Putamen (tissue), 1 donor: ENCODE measurements around the gene RASGRP4.

Source experiments
- DNase-seq: peaks from one replicate; pipeline ENCODE4 v3.0.0-alpha.2; 2016; ENCODE audit warnings: low spot score

RASGRP4 gene

DNA sequence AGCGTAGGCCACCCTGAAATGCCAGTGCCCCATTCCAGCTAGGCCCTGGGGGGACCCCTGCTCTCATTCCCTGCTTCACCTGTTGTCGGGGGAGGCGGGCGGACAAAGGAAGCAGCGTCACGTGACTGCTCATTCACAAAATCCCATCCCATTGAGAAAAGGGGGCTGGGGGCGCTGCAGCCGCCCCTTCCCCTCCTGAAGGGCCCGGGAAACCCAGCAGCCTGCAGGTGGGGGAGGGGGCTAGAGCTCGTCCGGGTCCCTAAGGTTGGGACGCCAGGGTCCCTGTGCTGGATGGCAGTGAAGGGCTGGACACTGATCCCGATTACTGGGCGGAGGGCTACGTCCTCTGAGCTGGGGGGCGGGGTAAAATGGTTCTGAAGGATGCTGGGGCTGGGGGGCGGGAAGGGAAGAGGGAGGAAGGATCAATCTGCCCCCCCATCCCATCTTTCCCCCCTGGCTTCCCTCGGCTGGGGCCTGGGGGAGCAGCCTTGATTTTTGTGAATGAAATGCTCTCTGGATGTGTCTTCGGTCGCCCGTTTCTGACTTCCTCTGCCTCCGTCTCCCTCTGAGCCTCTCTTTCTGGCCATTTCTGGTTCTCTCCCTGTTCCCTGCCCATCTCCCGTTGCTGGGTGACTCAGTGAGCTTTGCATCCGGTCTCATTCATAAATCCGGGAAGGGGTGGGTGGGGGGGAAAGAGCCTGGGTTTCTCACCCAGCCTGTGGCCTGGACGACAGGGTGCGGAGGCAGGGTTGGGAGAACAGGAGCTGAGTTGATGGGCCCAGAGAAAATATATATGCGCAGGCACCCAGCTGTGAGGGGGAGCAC is 36.7 kb downstream of the RASGRP4 start:
- DNase-seq = no peak

DNA sequence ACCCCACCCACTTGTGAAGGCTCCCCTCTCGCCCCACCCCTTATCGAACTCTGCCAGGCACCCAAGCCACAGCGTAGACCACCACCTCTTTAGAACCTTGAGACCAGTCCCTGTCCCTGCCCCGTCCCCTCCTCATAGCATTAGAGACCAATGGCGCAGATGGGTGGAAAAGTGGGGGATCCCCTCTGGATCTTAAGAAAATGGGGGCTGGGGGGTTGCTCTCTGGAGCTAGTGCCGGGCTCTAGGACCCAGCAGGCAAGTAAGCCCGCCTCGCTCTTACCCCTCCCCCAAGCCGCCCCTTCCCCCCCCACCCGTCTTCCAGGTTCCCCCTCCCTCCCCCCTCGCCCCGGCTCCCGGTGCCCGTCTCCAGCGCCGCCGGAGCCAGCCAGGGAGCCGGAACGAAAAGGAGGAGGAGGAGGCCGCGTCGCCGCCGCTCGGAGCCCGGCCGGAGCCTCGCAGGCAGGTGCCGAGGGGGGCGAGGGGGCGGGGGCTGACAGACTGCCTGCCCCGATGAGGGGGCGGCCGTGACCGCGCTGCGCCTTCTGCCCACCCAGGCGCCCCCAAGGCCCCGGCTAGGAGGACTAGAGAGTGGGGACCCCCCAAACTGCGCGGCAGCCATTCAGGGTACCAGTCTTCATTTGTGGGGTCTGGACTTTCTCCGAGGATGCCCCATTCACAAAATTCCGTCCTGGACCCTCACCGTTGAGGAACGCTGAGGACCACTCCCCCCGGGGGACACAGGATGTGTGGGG is 37.5 kb downstream of the RASGRP4 start, which contains the start of gene SPRED3:
SPRED3 (plus strand) TSS at position 349 of the 752 bp plus-strand sequence. CDS start 1,606 bp downstream, outside the sequence.
- no peak for DNase-seq

DNA sequence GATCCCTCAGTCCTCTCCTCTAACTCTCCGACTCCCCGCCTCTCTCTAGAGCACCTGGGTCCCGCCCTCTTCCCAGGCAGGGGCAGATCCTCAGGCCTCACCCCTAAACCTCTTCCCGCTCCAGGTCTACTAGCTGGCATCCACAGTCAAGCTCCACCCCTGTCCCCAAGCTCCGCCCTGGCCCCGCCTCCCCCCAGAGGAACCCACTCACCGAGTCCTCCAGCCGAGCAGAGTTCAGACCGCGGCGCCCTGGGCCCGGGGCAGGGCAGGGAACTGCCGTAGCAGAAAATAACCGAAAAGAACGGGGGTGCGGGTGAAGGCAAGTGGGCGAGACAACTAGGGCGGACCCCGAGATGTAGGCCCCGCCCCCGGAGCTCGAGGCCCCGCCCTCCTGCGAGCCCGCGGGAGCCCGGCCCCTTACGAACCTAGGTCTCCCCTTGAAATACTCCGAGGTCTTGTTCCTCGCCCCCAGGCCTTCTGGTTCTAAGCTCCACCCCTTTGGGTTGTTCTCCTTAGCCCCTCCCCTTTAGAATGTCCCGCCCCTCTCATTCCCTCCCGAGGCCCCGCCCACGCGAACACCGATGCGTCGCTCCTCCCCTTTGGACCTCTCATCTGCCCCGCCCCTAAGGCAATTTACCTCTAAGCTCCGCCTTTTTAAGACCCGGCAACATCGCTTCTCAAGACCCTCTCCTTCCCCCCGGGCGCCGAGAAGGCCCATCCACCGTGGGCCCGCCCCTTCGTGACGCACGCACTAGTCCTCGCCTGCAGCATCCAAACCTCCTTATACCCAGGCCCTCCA is 38.3 kb downstream of the RASGRP4 start, which contains the start of gene GGN:
GGN (minus strand) TSS at position 485 of the 799 bp plus-strand sequence. CDS start 773 bp downstream, outside the sequence.
- DNase-seq = peak; percentile 81

DNA sequence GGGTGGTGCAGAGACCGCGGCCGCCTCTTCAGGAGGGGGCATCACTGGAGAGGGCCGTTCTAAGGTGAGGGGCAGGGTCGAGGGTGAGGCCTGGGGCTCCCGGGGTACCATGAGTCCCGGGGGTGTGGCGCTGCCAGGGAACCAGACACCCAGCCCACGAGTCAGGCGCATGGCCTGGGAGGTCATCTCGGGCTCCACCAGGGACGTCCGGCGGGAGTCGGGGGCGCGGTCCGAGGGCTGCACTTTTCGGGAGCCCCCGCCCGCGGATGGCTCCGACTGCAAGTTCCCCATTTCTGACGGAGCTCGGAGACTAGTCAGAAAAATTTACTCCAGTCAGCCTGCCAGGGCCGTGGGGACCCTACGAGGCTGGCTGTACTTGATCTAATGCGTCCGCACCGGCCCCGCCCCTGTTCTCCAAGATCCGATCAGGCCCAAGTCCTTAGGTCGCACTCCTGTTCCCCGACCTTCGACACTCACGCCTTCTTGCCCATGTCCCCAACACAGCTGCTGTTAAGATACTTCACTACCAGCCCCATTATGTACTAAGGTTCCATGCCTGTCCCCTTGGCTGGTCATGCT is 39.0 kb downstream of the RASGRP4 start:
- no peak for DNase-seq

DNA sequence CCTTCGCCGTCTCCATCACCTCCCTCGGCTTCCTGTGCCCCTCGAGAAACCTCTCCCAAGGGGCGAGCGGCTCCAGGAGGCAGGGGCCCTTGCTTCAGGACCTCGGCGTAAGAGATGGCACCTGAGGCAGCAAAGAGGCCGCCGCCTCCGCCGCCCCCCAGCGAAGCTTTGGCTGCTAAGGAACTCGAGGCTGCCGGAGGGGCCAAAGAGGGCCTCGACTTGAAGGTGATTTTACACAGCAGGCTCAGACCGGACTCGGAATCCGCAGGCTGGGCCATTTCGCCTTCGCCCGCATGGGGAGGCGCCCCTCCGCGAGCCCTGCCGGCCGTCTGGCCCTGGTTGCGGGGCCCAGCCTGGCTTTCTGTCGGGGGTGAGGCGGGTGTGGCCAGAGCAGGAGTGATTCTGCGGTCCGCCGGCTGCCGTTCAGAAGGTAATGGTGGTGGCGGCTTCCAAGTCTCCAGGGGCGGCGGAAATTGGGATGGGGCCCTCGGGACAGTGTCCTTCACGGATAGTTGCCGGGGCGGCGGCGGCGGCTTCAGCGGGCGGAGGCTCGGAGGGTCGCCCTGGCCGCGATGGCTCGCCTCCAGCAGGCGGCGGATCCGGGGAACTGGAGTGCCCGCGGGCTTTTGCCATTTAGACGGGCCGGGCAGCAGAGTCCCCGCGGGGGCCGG is 39.6 kb downstream of the RASGRP4 start:
- DNase-seq = no peak

DNA sequence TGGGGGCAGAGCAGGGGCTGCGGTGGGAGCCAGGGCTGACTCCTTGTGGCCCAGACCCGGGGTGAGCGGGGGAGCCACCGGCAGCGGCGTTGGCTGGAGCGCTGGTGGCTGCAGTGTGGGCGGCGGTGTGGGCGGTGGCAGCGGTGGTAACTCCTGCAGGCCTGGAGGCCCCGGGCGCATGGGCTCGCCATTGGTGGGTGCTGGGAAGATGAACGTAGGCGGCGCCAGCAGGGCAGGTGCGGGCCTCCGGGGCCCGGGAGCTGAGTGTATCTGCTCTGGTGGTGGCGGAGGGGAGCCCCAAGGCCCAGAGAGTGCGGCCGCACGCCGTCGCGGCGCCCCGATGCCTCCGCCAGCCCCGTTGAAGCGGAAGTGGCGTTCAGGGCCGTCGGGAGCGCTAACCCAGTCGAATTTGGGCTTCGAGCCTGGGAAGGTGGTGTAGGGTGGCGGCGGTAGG is 40.2 kb downstream of the RASGRP4 start:
- DNase-seq = no peak

DNA sequence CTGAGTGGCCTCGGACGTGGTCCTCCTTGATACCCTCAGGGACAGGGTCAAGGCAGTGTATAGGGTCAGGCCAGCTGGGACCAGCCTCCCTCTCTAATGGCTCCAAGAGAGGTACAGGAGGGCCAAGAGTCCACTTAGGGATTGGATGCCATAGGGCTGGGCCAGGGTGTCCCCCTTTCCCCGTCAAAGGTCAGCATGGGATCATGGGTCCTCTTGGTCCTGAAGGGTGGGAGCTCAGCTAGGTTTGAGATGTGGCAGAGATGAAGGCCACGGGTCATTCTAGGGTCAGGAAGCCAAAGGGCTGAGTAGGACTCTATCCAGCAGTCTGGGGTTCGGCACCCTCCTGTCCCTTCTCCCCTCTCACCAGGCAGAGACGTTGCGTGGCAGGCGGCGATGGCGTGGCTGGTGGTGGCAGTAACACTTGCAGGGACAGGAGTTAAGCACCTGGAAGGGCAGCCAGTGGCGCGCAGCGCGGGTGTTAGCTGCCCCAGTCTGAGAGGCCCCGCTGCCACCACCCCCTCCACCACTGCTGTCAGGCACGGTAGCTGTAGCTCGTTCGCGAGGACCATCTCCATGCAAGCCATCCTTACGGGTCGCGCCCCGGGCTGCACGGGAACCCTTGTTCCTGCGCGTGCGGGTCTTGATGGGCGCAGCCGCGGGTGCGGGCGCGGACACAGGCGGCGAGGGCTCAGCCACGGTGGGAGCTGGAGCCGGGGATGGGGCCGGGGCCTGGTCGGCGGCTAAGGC is 40.8 kb downstream of the RASGRP4 start:
- no peak for DNase-seq

DNA sequence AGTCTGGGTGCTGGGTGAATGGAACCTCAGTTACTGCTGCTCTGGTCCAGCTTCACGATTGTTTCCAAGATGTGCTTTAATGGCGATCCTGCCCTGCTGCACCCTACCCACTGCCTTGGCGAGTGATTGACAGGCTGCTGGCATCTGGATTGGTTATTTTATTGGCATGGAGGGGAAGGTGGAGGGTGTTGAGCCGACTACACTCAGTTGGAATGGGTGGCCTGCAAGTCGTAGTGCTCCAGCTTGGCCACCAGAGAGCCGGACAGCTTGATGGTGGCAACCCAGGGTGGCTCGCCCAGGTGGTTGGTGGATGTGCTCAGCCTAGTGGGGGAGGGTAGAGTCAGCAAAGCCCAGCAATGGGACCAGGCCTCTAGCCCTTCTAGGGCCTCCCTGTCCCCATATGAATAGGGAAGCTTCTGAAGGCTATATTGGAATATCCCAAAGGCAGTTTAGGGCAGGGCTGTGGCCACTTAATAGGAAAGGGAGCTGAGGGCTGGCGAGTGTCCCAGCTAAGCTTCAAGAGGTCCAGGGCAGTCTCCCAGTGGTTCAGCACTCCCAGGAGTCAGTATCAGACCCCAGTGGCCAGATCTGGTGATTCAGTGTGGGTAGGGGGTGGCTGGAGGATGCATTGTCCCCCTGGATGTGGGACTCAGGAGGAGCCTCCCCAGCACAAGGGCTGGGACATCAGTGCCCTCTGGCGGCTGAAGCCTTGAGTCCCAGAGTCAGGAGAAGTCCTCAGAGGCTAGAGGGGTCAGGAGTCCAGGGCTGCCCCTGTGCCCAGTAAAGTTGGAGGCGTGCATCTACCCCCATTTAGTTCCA is 41.6 kb downstream of the RASGRP4 start:
- DNase-seq = no peak

DNA sequence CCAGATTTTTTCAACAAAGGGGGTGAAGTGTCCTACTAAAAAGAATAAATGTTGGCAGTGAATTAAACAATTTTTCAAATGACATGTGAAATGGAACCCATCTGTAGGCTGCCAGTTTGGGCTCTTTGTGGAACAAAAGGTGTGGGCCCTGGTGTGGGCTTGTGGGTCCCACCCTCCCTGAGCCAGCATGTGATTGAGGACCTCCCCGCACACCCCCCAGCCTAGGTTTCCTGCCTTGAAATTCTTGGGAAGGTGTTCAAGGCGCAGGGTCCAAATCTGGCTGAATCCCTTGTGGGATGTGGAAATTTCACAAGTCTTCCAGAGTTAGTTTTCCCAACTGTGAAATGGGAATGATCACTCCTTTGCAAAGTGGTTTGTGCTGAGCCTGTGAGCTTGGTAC is 42.3 kb downstream of the RASGRP4 start:
- DNase-seq = no peak

DNA sequence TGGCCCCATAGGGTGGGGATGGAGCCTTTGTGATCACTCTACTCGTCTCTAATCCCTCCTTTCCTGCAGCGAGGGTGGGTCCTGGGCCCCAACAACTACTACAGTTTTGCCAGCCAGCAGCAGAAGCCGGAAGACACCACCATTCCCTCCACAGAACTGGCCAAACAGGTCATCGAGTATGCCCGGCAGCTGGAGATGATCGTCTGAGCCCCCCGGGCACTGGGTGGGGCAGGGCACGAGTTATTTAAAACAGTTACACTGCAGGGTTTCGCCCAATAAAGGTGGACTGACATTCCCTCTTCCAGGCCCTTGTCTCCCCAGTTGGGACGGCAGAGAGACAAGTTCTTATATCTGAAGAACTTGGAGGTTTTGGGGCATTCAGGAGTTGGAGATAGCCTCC is 42.8 kb downstream of the RASGRP4 start:
- DNase-seq = no peak

DNA sequence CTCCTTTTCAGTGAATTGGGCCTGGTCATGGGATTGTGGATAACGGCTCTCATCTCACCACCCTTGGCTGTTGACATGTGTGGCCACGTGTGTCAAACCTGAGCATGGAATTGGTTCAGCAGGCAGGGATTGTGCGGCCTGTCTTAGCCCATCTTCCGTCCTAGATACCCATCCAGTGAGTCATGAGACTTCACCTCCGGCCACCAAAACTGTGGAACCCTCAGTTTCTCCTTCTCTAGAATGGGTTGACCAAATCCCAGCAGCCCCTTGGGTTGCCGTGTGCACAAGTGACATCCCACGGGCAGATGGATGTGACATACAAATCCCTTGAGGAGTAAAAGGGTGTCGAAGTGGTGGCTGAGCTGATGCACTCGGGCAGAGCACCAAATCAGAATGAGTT is 44.9 kb downstream of the RASGRP4 start:
- DNase-seq = no peak

DNA sequence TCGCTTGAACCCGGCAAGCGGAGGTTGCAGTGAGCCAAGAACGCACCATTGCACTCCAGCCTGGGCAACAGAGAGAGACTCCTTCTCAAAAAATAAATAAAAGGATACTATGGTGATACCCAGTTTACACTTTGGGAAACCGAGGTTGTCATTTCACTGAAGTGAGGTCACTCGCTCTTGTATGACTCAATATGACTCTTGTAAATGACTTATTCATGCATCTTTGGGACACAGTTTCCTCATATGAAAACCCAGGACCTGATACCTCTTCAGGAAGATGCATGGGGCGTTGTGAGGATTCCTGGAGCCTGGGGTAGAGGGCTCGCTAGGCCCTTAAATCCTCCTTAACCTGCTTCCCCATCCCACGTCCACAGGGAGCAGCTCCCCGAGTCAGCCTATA is 47.2 kb downstream of the RASGRP4 start:
- no peak for DNase-seq

GRCh38 chr19:38377052-38377451 is 49.0 kb downstream of the RASGRP4 start:
- no peak for DNase-seq

GRCh38 chr19:38376576-38376975 is 49.4 kb downstream of the RASGRP4 start:
- no peak for DNase-seq

- DNase-seq = no peak
Measured at GRCh38 chr19:38375748-38376147, 50.3 kb downstream of the RASGRP4 start.

GRCh38 chr19:38375098-38375493 is 50.9 kb downstream of the RASGRP4 start:
- DNase-seq = no peak

- peak; percentile 100 for DNase-seq
Measured at GRCh38 chr19:38374332-38375097, 51.5 kb downstream of the RASGRP4 start, which contains the start of gene PSMD8. TSS of gene PSMD8 (plus strand) at chr19:38374571. CDS start at chr19:38374602, 31 bp downstream.

- no peak for DNase-seq
Measured at GRCh38 chr19:38373907-38374331, 52.1 kb downstream of the RASGRP4 start.

GRCh38 chr19:38371081-38371480 is 54.9 kb downstream of the RASGRP4 start:
- no peak for DNase-seq
